HG03103 (cell line): ENCODE results near the gene VAC14.
A peak's percentile ranks its signal among the peaks of the same experiment; 100 is the strongest.
"Not testable (repeated sequence)": the region's sequence is repeated elsewhere in the genome, so short reads cannot be mapped to it uniquely, and the experiment has no call there.

ENCODE experiments used
- ATAC-seq: cut with Tn5 transposase; IDR thresholded peaks from one replicate; pipeline ENCODE4 v1.9.1; 2021; ENCODE audit warnings: low read depth; ENCODE audit not compliant: unreplicated experiment

The VAC14 gene

GRCh38 chr16:70746708-70747424 lies 54.1 kb downstream of the VAC14 start:
- no peak for ATAC-seq

GRCh38 chr16:70746040-70746707 lies 54.8 kb downstream of the VAC14 start:
- no peak for ATAC-seq

DNA sequence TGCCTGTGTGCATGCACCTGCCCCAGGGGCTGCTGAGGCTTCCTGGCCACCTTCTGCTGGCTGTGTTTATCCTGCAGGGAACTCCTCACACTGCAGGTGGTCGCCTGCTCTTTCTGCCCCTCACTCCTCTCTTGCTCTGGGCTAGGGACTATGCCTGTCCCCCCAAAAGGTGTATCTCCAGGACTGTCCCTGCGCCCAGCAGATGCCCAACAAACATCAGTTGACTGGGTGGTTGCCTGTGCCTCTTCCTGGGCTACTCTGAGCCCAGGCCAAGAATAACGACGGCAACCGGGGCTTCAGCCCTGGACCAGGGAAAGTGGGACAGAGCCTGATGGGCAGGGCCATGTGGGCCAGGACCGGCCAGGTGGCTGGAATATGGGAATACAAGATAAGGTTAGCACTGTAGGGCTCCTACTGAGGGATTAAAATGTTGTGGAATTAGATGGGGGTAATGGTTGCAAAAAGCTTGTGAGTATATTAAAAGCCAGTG lies 55.4 kb downstream of the VAC14 start:
- no peak for ATAC-seq

DNA sequence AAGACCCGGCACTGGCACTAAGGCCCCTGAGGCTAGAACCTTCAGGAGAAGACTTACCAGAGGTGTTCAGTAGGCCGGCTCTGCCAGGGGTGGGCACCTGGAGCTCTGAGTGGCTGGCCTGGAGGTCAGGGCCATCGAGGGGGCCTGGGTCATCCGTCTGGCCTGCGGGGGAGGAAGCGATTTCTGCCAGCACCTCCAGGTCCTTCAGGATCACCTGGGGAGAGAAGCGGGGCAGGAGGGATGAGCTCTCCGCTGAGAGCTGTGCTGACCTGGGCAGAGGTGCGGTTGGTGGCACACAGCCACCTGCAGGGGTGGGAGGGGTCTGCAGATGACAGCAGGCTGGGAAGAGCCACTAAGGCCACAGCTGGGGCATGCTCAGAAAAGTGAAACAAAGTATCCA lies 56.6 kb downstream of the VAC14 start:
- no peak for ATAC-seq

DNA sequence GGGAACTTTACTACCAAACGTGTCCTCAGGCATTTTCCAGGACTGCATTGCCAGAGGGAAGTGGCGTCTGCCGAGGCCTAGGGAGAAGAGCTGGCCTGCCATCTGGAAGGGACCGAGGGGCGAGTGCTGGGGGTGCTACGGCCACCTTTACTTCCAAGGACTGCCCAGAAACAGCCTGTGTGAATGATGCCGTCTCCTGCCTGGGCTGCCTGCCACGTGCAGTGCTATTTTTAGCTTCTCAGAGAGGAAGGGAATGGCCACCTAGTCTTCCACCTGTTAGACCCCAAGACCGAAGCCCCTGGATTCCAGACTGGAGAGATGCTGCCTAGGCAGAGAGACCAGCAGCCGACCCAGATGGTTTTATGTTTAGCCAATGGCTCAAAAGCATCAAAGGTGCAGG lies 57.2 kb downstream of the VAC14 start:
- no peak for ATAC-seq

- not testable (repeated sequence) for ATAC-seq
These were observed 58.0 kb downstream of the VAC14 start for GRCh38 chr16:70742967-70743366.

DNA sequence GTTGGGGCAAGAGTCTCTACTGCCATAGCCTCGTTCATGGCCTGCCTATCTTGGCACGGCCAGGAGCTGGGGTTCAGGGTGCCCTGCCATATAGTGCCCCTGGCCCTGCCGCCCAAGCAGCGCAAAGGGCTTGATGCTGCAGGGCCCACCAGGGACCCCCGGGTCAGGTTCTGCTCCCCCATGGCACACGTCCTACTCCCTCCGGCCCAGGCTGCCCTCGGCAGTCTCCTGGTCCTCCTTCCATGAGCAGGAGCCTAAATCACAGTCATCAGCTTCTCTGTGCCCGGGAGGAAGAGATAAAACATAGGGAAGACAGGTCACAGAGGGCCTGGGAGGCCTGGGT lies 59.2 kb downstream of the VAC14 start:
- no peak for ATAC-seq

- no peak for ATAC-seq
These were observed 59.8 kb downstream of the VAC14 start for GRCh38 chr16:70740914-70741782.

GRCh38 chr16:70740174-70740913 lies 60.6 kb downstream of the VAC14 start:
- no peak for ATAC-seq

DNA sequence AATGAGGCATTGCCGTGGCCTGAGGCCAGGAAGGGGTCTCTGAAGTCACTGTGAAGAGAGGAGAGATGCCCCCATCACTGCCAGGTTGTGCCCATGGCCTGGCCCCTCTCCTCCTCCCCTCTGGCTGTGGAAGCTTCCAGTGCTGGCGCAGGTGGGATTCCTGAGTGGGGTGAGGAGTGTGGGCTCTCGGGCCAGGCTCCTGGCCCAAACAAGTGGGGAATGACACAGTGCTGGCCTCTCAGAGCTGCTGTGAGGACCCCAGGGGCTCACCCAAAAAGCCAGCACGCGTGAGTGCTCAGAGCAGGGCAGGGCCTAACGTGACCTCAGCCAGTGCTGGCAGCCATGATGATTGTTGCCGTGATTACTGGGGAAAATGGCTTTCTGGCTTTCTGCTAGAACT lies 61.6 kb downstream of the VAC14 start:
- ATAC-seq: no peak

- no peak for ATAC-seq
These were observed 62.6 kb downstream of the VAC14 start for GRCh38 chr16:70738083-70738977.

DNA sequence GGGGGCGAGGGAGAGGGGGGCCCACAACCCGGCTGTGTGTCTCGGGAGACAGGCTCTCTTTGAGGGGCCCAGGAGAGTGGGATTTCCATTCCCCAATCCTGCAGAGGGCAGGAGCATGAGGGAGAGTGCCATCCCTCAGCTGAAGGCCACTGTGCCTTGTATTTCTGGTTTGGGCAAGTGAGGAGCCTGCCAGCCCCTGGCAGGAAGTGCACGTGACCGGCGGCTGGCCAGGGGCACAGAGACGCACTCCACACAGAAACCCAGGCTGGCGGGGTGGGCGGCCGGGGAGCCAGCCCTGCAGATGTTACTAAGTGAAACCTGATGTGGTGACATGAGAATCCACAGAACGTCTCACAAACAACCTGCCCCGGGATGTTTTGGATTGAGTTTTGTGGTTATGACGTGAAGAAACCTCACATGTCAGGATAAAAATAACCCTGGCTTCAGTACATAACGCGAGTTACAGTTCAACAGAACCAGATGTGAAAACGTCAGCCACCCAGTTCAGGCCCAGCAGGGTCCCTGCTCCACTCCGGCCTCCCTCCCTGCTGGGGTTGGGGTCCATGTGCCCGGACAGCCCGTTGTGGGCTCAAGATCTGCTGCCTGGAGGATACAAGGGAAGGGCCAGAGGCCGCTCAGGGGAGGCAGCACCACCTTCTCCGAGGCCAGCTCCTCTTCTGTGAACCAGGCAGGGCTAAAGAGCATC lies 63.4 kb downstream of the VAC14 start:
- ATAC-seq: peak; percentile 82

DNA sequence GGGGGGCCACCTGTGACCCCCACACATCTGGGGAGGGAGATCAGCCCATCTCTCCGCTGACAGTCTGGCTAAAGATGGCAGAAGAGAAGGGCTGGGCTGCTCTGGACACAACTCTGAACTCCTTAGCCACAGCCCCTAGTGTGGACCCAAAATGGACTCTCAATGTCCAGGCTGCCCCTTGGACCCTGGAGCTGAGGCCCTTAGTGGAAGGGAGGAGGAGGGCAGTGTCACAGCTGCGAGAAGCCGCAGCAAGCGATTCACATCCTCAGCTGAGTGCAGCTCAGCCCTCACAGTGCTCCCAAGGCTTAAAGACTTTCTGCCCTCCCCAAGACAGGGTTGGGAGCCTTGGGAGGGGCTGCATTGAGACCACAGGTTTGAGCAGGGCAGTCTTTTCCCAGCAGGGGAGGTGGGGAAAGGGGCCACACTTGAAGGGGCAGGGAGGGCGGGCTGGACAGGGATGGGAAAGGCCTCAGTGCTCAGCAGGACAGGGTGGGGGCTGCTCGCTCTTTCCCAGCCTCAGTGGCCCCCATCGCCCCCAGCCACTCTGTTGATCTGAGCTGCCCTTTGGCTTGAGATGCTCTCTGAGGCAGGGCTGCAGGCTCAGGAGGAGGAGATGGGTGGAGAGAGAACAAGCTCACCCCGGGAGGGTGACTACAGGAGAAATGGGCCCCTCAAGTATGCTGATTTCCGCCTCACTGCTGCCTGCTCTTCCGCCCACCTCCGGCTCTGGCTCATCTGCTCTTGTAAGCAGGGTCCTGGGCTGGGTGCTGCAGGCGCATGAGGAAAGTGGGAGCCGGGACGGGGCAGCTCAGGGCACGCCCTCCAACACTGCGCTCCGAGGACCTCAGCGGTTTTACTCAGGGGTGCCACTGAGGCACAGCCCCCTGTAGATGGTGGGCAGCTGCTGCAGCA lies 64.2 kb downstream of the VAC14 start:
- ATAC-seq: no peak

- ATAC-seq: no peak
These were observed 65.6 kb downstream of the VAC14 start for GRCh38 chr16:70735141-70735979.

DNA sequence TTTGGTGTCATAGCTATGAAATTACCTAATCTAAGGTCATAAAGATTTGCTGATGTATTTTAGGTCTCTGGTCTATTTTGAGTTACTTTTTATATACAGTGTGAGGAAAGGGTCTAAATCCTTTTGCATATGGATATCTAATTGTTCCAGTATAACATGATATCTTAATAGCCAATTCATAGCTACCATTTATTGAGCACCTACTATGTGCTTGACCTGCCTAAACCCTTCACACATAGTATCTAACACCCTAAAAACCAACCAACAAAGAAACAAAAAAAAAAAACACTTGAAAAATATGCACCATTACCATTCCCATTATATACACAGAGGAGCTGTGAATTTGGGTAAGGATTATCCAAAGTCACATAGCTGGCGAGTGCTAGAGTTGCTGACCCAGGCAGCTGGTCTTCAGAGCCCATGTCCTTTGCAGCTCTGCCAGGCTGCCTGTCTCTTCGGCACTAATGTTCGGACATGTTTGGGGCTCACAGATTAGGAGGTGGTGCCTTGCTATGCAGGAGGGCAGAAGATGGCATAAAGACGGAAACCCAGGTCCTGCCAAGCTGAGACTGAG lies 66.3 kb downstream of the VAC14 start:
- ATAC-seq: no peak

DNA sequence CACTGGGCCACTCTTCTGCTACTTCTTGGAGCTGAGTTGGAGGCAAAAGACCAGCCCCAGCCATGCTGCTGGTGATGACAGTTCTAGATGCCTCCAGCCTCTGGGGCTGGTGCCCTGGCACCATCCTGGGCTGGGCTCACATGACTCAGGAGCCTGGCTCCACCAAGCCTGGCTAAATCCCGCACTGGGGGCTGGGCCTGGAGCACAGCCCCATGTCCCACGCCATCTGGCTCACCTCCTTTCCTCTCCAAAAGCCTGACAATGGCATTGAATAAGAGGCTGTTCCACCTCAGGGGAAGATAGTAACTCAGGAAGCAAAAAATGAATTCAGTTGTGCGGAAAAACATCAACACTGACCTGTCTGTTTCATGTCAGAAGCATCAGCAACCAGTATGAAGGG lies 70.0 kb downstream of the VAC14 start:
- no peak for ATAC-seq

- no peak for ATAC-seq
These were observed 70.9 kb downstream of the VAC14 start for GRCh38 chr16:70730031-70730430.
